Activated CD4-positive, alpha-beta T cell treated with anti-CD3 and anti-CD28 coated beads for 36 hours (primary cell): ENCODE measurements around the gene TNXB. TPM values are rescaled to one million over a fixed set of nuclear protein-coding genes. Genes with fewer than 3 reads are reported as not detected.

Experiments
- ATAC-seq: fragments of 200-7000 bp; cut with Tn5 transposase; one replicate; pipeline ENCODE4 v1.10.0; 2021; ENCODE audit warnings: mild to moderate bottlenecking, moderate library complexity
- CTCF ChIA-PET: fragments of 350-600 bp; sonication (Branson Sonifier 250); formaldehyde crosslinking; loops from one replicate; lab custom pipeline; 2021; ENCODE audit warnings: antibody characterized with exemption; lab: Charles Lee
- POLR2A ChIA-PET: fragments of 350-600 bp; sonication (Branson Sonifier 250); formaldehyde crosslinking; loops from one replicate; lab custom pipeline; 2021; ENCODE audit warnings: antibody characterized with exemption, inconsistent platforms; lab: Charles Lee
- DNase-seq: peaks from one replicate; pipeline ENCODE4 v3.0.0-alpha.2; 2020
- H3K27ac Mint-ChIP-seq: one replicate; pipeline ENCODE4 v1.8.0; 2021; ENCODE audit warnings: mixed read lengths
- H3K27me3 Mint-ChIP-seq: one replicate; pipeline ENCODE4 v1.8.0; 2021; ENCODE audit warnings: mixed read lengths
- H3K36me3 Mint-ChIP-seq: one replicate; pipeline ENCODE4 v1.8.0; 2021; ENCODE audit warnings: low read depth, mixed read lengths
- H3K4me1 Mint-ChIP-seq: one replicate; pipeline ENCODE4 v1.8.0; 2021; ENCODE audit warnings: mixed read lengths
- H3K4me3 Mint-ChIP-seq: one replicate; pipeline ENCODE4 v1.8.0; 2021; ENCODE audit warnings: mild to moderate bottlenecking, moderate library complexity, mixed read lengths
- H3K9me3 Mint-ChIP-seq: one replicate; pipeline ENCODE4 v1.8.0; 2021; ENCODE audit warnings: low read depth, mixed read lengths
- intact Hi-C, 2 experiments: fragments of 100-400 bp; cut with DNase I in 1 of 2; cut with micrococcal nuclease in 1 of 2; formaldehyde crosslinking; loops; one replicate each; pipeline versions ENCODE4 v1.14.2 to v1.15.1; 2022 to 2024; cut with DNase I, micrococcal nuclease
- total RNA-seq, 2 experiments: library from RNA; stranded (reverse); gene quantifications; one replicate each; pipeline ENCODE4 v1.2.3, GENCODE V29; 2021

The TNXB gene
- total RNA-seq, 2 experiments from 2014 or later = 3.5 to 3.8 TPM

DNA sequence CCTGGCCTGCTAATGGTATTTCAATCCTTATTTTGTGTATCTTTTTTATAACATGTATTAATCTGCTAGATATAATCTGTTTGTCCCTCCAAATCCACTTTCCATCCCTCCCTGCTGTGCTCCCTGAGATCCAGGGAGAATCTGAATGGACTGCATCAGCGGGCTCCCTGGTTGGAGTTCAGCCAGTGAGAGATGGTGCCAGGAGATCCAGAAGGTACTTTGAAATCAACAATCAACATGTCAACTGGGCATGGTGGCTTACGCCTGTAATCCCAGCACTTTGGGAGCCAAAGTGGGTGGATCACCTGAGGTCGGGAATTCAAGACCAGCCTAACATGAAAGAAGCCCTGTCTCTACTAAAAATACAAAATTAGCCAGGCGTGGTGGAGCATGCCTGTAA lies 14.5 kb upstream of the TNXB start:
- H3K36me3 Mint-ChIP-seq = peaks cover 42% of the 10 kb centered on the region
- no peak for DNase-seq
- ATAC-seq = no peak
- no peaks in the 10 kb centered on the region for H3K27me3 Mint-ChIP-seq
- intact Hi-C loops = loop anchor here in 1 of 2 experiments (10.0 kb wide), 1 partner anchor 579 kb away; the partner anchor contains the start of genes ATP6V1G2, DDX39B and NFKBIL1
- H3K27ac Mint-ChIP-seq = no peak overlapping the region
- H3K4me1 Mint-ChIP-seq = peaks cover 34% of the 10 kb centered on the region
- H3K4me3 Mint-ChIP-seq = no peak overlapping the region
- ChIA-PET POLR2A (no interaction called here), CTCF (no interaction called here)
- H3K9me3 Mint-ChIP-seq = no peaks in the 10 kb centered on the region

DNA sequence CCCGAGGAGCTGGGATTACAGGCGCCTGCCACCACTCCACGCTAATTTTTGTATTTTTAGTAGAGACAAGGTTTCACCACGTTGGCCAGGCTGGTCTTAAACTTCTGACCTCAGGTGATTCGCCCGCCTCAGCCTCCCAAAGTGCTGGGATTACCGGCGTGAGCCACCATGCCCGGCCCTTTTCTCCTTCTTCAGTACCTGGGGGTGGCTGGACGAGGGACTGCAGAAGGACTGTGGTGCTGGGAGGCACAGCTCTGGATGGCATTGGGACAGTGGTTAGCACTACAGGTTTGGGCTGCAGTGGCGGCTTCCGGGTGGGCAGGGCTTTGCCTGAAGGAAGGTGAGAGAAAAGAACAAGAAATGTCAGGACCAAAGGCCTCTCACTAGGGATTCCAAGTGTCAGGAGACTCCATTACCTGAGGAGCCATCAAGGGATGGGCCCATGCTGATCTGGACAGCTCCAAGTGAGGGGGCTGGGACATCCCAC lies 11.5 kb upstream of the TNXB start:
- Mint-ChIP-seq H3K27me3 (no peaks in the 10 kb centered on the region), H3K4me1 (peaks cover 12% of the 10 kb centered on the region), H3K36me3 (peaks cover 41% of the 10 kb centered on the region), H3K27ac (no peak overlapping the region), H3K9me3 (no peaks in the 10 kb centered on the region), H3K4me3 (no peak overlapping the region)
- ChIA-PET CTCF (no interaction called here), POLR2A (no interaction called here)
- ATAC-seq (no peak), DNase-seq (no peak)
- intact Hi-C loops = loop anchor here in 1 of 2 experiments (10.0 kb wide), 1 partner anchor 576 kb away; the partner anchor contains the start of genes ATP6V1G2, DDX39B and NFKBIL1

DNA sequence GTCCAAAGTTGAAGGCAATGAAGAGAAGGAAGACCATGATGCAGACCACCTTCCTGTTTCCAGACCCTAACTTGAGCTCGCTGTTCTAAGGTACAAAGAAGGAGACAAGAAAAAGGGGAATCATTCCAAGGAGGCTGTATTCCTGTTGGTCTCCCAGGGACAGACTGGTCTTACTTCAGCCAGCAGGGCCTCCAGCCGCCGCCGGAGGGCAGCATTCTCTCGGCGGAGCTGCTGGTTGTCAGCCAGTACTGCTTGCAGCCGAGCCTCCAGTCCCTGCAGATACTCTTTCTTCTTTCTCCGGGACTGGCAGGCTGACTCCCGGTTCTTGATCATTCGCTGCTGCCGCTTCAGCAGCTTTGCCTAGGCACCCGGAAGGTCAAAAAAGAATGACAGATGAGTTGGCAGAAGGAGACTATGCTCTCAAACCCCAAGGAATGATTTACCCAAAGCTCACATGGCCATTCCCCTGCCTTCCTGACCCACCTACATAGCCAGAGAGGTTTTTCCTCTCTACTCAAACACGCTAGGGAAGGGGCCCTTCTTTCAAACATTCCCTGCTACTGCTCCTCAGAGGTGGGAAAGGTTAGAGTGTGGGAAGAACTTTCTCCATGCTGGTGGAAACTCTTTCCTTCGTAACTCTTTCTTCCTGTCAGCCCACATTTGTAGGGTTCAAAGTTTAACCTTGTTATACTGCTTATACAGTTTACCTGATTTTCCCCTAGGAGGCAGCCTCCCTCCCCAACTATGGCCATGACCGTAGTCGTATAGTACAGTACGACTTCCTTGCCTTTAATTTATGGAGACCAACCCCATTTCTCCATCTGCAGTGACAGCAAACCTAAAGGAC lies 9.9 kb upstream of the TNXB start:
- Mint-ChIP-seq H3K27me3 (no peaks in the 10 kb centered on the region), H3K4me3 (no peak overlapping the region), H3K36me3 (peaks cover 39% of the 10 kb centered on the region), H3K27ac (no peak overlapping the region), H3K4me1 (peaks cover 14% of the 10 kb centered on the region), H3K9me3 (no peaks in the 10 kb centered on the region)
- intact Hi-C loops = loop anchor here (1.0 to 5.0 kb wide), 2 partner anchors 35 to 128 kb away; partner anchors contain the start of gene PPT2 (in 2 of the 2)
- ChIA-PET POLR2A (interaction anchor here (0.8 kb wide), 1 partner anchor 9 kb away, joined by 3 read pairs; the partner anchor contains the start of gene ATF6B), CTCF (interaction anchor here (0.6 to 3.4 kb wide), 22 partner anchors 10 to 181 kb away, joined by 3 to 36 read pairs (median 4); partner anchors contain the start of genes ATF6B, FKBPL, PRRT1 and TNXB)
- ATAC-seq (peak; percentile 88), DNase-seq (peak; percentile 86)

DNA sequence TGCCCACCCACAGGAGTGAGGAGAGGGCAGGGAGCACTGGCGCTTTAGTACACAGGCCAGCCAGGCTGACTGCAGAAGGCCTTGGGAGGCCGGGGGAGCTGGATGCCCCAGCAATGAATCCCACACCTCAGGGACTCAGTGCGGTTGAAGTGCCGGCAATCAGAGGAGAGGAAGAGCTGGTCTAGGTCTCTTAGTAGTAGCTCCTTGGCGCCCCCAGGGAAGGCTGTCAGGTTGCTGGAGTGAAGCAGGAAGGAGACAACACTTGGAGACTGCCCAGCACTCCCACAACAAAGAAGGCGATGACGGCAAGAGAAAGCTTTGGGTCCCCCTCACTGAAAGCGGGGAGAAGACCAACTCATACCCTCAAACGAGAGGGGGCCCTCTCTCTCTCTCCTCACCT lies 8.3 kb upstream of the TNXB start:
- Mint-ChIP-seq H3K36me3 (peaks cover 37% of the 10 kb centered on the region), H3K9me3 (no peaks in the 10 kb centered on the region), H3K4me1 (peaks cover 14% of the 10 kb centered on the region), H3K27ac (no peak overlapping the region), H3K27me3 (no peaks in the 10 kb centered on the region), H3K4me3 (no peak overlapping the region)
- DNase-seq (no peak), ATAC-seq (no peak)
- CTCF ChIA-PET = interaction anchor here (0.6 to 3.4 kb wide), 4 partner anchors 11 to 171 kb away, joined by 3 to 36 read pairs (median 4); partner anchors contain the start of genes ATF6B, CFB and FKBPL
- intact Hi-C loops = loop anchor here in 1 of 2 experiments (5.0 kb wide), 1 partner anchor 130 kb away; no protein-coding TSS in a partner anchor
- POLR2A ChIA-PET = no interaction called here

DNA sequence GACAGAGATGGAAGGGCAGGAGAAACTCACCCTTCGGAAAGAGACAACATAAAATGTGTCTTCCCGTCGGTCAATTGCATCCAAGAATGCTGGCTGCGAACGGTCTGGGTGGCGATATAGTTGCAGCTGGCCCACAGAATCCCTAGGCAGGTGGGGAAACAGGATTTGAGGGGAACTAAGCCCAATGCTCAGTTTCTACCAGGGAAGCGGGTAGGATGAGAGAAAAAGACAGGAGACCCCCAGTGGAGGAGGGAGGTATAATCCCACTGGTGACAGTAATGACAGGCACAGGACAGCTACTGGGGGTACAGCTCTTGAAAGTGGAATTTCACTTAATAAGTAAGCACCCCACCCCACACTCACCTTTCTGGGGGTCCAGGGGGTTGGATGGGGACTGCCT lies 7.5 kb upstream of the TNXB start:
- Mint-ChIP-seq H3K4me3 (no peak overlapping the region), H3K27ac (no peak overlapping the region), H3K4me1 (peaks cover 14% of the 10 kb centered on the region), H3K27me3 (no peaks in the 10 kb centered on the region), H3K9me3 (no peaks in the 10 kb centered on the region), H3K36me3 (peaks cover 31% of the 10 kb centered on the region)
- ChIA-PET CTCF (interaction anchor here (0.7 to 3.4 kb wide), 3 partner anchors 12 to 576 kb away, joined by 3 to 36 read pairs (median 3); partner anchors contain the start of genes ATF6B and FKBPL), POLR2A (interaction anchor here (0.6 kb wide), 1 partner anchor 11 kb away, joined by 3 read pairs; the partner anchor contains the start of gene ATF6B)
- DNase-seq = peak; percentile 27
- ATAC-seq = no peak
- intact Hi-C loops = loop anchor here in 1 of 2 experiments (5.0 kb wide), 1 partner anchor 131 kb away; no protein-coding TSS in a partner anchor

DNA sequence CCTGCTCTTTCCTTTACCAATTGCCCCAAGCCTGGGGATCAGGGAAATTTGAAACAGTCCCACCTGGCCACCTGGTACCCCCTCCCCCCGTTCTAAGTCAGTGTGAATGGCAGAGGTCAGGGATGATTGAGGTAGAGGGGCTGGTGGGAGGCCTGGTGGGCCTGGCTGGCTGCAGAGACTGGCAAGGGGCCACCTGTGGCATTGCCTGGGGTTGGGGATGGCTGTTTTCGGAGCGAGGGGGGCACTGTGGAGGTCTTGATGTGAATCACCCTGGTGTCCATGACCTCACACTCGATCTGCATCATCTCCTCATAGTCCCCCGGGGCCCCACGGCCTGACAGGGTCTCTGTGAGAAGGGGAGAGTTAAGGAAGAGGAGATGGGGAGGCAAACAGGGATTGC lies 6.5 kb upstream of the TNXB start:
- no peak for DNase-seq

DNA sequence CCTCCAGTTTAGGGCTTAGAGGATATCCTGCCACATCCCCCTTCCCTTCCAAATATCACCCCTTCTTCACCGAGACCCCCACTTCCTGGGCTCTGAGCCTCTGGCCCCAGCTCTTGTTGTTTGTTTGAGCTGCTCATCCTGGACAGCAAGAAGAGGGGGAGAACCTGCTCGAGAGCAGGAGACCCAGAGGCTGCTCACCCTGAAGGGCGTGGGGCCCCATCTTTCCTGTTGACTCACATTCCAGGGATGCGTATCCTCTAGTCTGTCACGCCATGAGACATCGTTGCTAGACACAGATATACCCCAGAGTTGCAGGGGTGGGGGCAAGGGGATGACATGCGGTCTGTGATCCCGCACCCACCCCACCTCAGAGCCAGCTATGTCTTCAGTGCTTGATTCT lies 5.7 kb upstream of the TNXB start:
- ATAC-seq = no peak
- Mint-ChIP-seq H3K36me3 (peaks cover 22% of the 10 kb centered on the region), H3K4me1 (peaks cover 14% of the 10 kb centered on the region), H3K9me3 (no peaks in the 10 kb centered on the region), H3K27ac (no peak overlapping the region), H3K4me3 (no peak overlapping the region), H3K27me3 (no peaks in the 10 kb centered on the region)
- intact Hi-C loops = loop anchor here in 1 of 2 experiments (5.0 kb wide), 1 partner anchor 133 kb away; no protein-coding TSS in a partner anchor
- CTCF ChIA-PET = interaction anchor here (0.6 to 1.8 kb wide), 4 partner anchors 10 to 211 kb away, joined by 3 to 6 read pairs (median 4); no protein-coding TSS in a partner anchor
- POLR2A ChIA-PET = interaction anchor here (0.6 kb wide), 2 partner anchors 10 to 11 kb away, joined by 3 to 5 read pairs; no protein-coding TSS in a partner anchor
- DNase-seq = peak; percentile 21

More for the DNA sequence above, 6.5 kb upstream of the TNXB start:
- Mint-ChIP-seq H3K36me3 (peaks cover 24% of the 10 kb centered on the region), H3K9me3 (no peaks in the 10 kb centered on the region), H3K4me3 (no peak overlapping the region), H3K4me1 (peaks cover 14% of the 10 kb centered on the region), H3K27ac (no peak overlapping the region), H3K27me3 (no peaks in the 10 kb centered on the region)
- CTCF ChIA-PET = interaction anchor here (0.8 kb wide), 1 partner anchor 14 kb away, joined by 3 read pairs; no protein-coding TSS in a partner anchor
- intact Hi-C loops = loop anchor here in 1 of 2 experiments (5.0 kb wide), 1 partner anchor 132 kb away; no protein-coding TSS in a partner anchor
- POLR2A ChIA-PET = no interaction called here
- no peak for ATAC-seq

DNA sequence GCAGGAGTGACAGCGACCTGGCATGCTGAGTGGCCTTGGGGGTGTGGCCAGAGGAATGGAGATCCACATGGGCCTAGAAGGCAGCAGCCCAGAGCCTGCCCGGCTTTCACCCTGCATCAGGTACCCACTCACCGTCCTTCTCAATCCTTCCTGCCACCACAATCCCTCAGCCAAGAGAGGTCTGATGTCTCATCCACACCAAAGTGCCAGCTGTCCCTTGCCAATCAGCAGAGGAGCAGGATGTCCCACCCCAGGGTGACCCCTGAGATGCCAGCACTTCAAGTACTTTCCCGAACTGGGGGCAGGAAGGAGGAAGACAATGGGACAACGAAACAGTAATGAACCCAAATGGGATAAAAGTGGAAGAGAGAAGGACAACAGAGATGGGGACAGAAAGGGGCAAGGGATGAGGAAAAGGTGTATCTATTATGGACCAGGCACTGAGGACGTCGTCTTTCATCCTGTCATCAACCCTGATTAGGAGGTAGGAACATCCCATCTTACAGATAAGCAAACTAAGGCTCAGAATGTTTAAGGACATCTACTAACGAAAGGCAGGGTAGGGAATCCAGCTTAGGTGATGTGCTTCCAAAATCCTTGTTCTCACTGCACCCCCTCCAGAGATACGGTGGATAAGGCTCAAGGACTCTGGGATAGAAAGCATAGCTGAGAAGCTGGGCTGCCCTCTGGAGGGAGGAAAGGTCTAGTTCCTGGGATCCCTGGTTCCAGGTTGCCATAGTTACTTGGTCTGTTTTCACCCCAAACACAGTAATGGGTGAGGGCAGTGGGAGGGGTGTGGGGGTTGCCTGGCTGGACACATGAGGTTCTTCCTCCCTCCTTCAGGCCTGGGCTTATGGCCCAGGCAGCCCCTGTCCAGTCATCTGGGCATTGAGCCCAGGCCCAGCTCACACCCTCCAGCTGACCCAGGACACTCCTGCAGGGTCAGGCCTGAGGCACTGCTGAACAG lies 4.5 kb upstream of the TNXB start:
- CTCF ChIA-PET = interaction anchor here (0.7 to 1.8 kb wide), 3 partner anchors 11 to 41 kb away, joined by 3 to 6 read pairs (median 3); no protein-coding TSS in a partner anchor
- H3K9me3 Mint-ChIP-seq = no peaks in the 10 kb centered on the region
- H3K4me1 Mint-ChIP-seq = peaks cover 14% of the 10 kb centered on the region
- intact Hi-C loops = no loop called here
- H3K36me3 Mint-ChIP-seq = peaks cover 13% of the 10 kb centered on the region
- POLR2A ChIA-PET = interaction anchor here (0.6 kb wide), 2 partner anchors 11 to 136 kb away, joined by 4 to 5 read pairs; no protein-coding TSS in a partner anchor
- no peak for DNase-seq
- peaks cover 4% of the 10 kb centered on the region for H3K27me3 Mint-ChIP-seq
- ATAC-seq = no peak
- no peak overlapping the region for H3K4me3 Mint-ChIP-seq
- no peak overlapping the region for H3K27ac Mint-ChIP-seq

DNA sequence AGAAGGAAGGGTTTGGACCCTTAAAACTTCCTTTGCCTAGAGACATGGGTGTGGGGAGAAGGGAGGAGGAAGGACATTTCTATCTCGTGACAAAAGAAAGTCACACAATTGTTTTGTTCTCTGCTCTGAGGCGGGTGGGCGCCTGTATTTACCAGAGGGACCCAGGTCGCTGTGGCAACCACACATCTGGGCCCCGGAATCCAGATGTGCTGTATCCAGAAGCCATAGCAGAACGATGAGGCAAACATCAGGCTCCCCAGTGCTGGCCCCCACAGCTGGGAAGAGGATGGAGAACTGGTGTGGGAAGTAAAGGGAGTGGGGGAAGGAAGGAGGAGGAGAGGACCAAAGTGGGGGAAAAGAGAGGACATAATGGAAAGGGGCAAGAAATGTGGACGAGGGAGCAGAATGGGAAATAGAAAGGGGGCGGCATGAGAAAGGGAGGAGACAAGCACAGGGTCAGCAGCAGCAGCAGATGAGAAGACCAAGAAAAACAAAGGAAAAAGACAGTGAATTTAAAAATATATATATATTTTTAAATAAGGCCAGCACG lies 3.4 kb upstream of the TNXB start:
- peaks cover 25% of the 10 kb centered on the region for H3K4me1 Mint-ChIP-seq
- ChIA-PET CTCF (no interaction called here), POLR2A (no interaction called here)
- ATAC-seq (no peak), DNase-seq (no peak)
- H3K4me3 Mint-ChIP-seq = no peak overlapping the region
- intact Hi-C loops = no loop called here
- H3K9me3 Mint-ChIP-seq = no peaks in the 10 kb centered on the region
- peaks cover 5% of the 10 kb centered on the region for H3K27me3 Mint-ChIP-seq
- H3K36me3 Mint-ChIP-seq = peaks cover 6% of the 10 kb centered on the region
- no peak overlapping the region for H3K27ac Mint-ChIP-seq

DNA sequence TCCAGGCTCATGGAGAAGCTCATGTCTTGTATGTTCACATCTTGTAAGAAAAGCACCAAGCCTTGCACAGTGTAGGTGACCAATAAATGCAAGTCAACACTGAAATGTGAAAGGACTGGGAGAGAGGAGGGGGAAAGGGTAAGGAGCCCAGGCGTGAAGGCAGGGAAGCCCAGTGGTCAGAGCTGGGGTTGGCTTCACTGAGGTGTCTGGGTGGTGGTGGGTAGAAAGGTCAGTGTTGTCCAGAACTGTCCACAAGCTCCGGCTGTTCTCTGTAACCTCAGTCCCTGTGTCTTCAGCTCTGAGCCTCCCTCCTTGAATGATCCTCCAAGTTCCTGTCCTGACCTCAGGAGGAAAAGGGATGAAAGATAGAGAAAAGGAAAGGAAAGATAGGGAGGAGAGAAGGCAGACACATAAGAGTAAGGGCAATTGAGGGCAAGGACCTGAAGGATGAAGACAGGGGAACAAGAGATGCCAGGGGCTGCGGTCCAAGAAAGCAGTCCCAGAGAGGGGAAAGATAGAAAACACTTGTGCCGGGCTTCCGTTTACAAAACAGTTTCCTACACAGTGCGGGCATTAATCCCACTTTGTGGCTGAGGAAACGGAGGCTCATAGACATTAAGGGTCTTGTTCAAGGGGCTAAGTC lies 2.4 kb upstream of the TNXB start:
- ATAC-seq (no peak), DNase-seq (no peak)
- H3K4me3 Mint-ChIP-seq = no peak overlapping the region
- ChIA-PET CTCF (no interaction called here), POLR2A (no interaction called here)
- no peak overlapping the region for H3K27ac Mint-ChIP-seq
- peaks cover 25% of the 10 kb centered on the region for H3K4me1 Mint-ChIP-seq
- H3K27me3 Mint-ChIP-seq = peaks cover 5% of the 10 kb centered on the region
- intact Hi-C loops = no loop called here
- no peaks in the 10 kb centered on the region for H3K9me3 Mint-ChIP-seq
- H3K36me3 Mint-ChIP-seq = peaks cover 5% of the 10 kb centered on the region
